ENCODE data around the gene MTA1.

MTA1 gene

GRCh38 chr14:105436402-105436801, 16.8 kb downstream of the MTA1 start:
- Histone ChIP-seq H3K4me1 (ENCODE audit: control insufficient read depth in 2 of 2, insufficient read depth in 2 of 2, low read length in 2 of 2) (no peaks in the 10 kb centered on the region), H3K36me3 (ENCODE audit: control insufficient read depth in 2 of 2, insufficient read depth in 2 of 2, low read length in 2 of 2) (peaks cover 0 to 2% of the 10 kb centered on the region in 2 donors), H3K9me3 (ENCODE audit: control insufficient read depth in 2 of 2, low read length in 2 of 2) (no peaks in the 10 kb centered on the region), H3K27me3 (ENCODE audit: control insufficient read depth in 2 of 2, insufficient read depth in 2 of 2, low read length in 2 of 2) (no peaks in the 10 kb centered on the region), H3K27ac (ENCODE audit: low read depth in 2 of 2, low read length in 2 of 2) (no peak overlapping the region), H3K9ac (ENCODE audit: low read depth in 1 of 2, low read length in 2 of 2) (no peak overlapping the region), H3K4me3 (ENCODE audit: low read length in 2 of 2) (no peak overlapping the region)

GRCh38 chr14:105436891-105437722, 17.5 kb downstream of the MTA1 start:
- no peaks in the 10 kb centered on the region for H3K4me1 ChIP-seq (ENCODE audit: control insufficient read depth in 2 of 2, insufficient read depth in 2 of 2, low read length in 2 of 2)
- H3K27ac ChIP-seq (ENCODE audit: low read depth in 2 of 2, low read length in 2 of 2), result no peak overlapping the region
- H3K9me3 ChIP-seq (ENCODE audit: control insufficient read depth in 2 of 2, low read length in 2 of 2), result no peaks in the 10 kb centered on the region
- no peak overlapping the region for H3K4me3 ChIP-seq (ENCODE audit: low read length in 2 of 2)
- H3K36me3 ChIP-seq (ENCODE audit: control insufficient read depth in 2 of 2, insufficient read depth in 2 of 2, low read length in 2 of 2), result peaks cover 0 to 2% of the 10 kb centered on the region in 2 donors
- no peaks in the 10 kb centered on the region for H3K27me3 ChIP-seq (ENCODE audit: control insufficient read depth in 2 of 2, insufficient read depth in 2 of 2, low read length in 2 of 2)
- H3K9ac ChIP-seq (ENCODE audit: low read depth in 1 of 2, low read length in 2 of 2), result no peak overlapping the region

- H3K27ac ChIP-seq (ENCODE audit: low read depth in 2 of 2, low read length in 2 of 2), result no peak overlapping the region
- peaks cover under 1 to 10% of the 10 kb centered on the region in 2 donors for H3K36me3 ChIP-seq (ENCODE audit: control insufficient read depth in 2 of 2, insufficient read depth in 2 of 2, low read length in 2 of 2)
Observed at GRCh38 chr14:105437723-105438500, 18.3 kb downstream of the MTA1 start.

GRCh38 chr14:105439179-105439578, 19.6 kb downstream of the MTA1 start:
- Histone ChIP-seq H3K9ac (ENCODE audit: low read depth in 1 of 2, low read length in 2 of 2) (no peak overlapping the region), H3K27ac (ENCODE audit: low read depth in 2 of 2, low read length in 2 of 2) (no peak overlapping the region), H3K36me3 (ENCODE audit: control insufficient read depth in 2 of 2, insufficient read depth in 2 of 2, low read length in 2 of 2) (peaks cover 3 to 13% of the 10 kb centered on the region in 2 donors), H3K27me3 (ENCODE audit: control insufficient read depth in 2 of 2, insufficient read depth in 2 of 2, low read length in 2 of 2) (no peaks in the 10 kb centered on the region), H3K4me3 (ENCODE audit: low read length in 2 of 2) (no peak overlapping the region), H3K4me1 (ENCODE audit: control insufficient read depth in 2 of 2, insufficient read depth in 2 of 2, low read length in 2 of 2) (no peaks in the 10 kb centered on the region), H3K9me3 (ENCODE audit: control insufficient read depth in 2 of 2, low read length in 2 of 2) (no peaks in the 10 kb centered on the region)

More at GRCh38 chr14:105437723-105438500, 18.3 kb downstream of the MTA1 start:
- Histone ChIP-seq H3K4me1 (ENCODE audit: control insufficient read depth in 2 of 2, insufficient read depth in 2 of 2, low read length in 2 of 2) (no peaks in the 10 kb centered on the region), H3K9ac (ENCODE audit: low read depth in 1 of 2, low read length in 2 of 2) (no peak overlapping the region), H3K27me3 (ENCODE audit: control insufficient read depth in 2 of 2, insufficient read depth in 2 of 2, low read length in 2 of 2) (no peaks in the 10 kb centered on the region), H3K4me3 (ENCODE audit: low read length in 2 of 2) (no peak overlapping the region), H3K9me3 (ENCODE audit: control insufficient read depth in 2 of 2, low read length in 2 of 2) (no peaks in the 10 kb centered on the region)

- Histone ChIP-seq H3K4me3 (ENCODE audit: low read length in 2 of 2) (no peak overlapping the region), H3K9ac (ENCODE audit: low read depth in 1 of 2, low read length in 2 of 2) (no peak overlapping the region), H3K27me3 (ENCODE audit: control insufficient read depth in 2 of 2, insufficient read depth in 2 of 2, low read length in 2 of 2) (no peaks in the 10 kb centered on the region), H3K36me3 (ENCODE audit: control insufficient read depth in 2 of 2, insufficient read depth in 2 of 2, low read length in 2 of 2) (peaks cover 3 to 13% of the 10 kb centered on the region in 2 donors), H3K9me3 (ENCODE audit: control insufficient read depth in 2 of 2, low read length in 2 of 2) (no peaks in the 10 kb centered on the region), H3K27ac (ENCODE audit: low read depth in 2 of 2, low read length in 2 of 2) (no peak overlapping the region), H3K4me1 (ENCODE audit: control insufficient read depth in 2 of 2, insufficient read depth in 2 of 2, low read length in 2 of 2) (no peaks in the 10 kb centered on the region)
Observed at GRCh38 chr14:105439710-105440553, 20.3 kb downstream of the MTA1 start.

- H3K9me3 ChIP-seq (ENCODE audit: control insufficient read depth in 2 of 2, low read length in 2 of 2), result no peaks in the 10 kb centered on the region
Observed at GRCh38 chr14:105440554-105440900, 20.9 kb downstream of the MTA1 start.

GRCh38 chr14:105440992-105441391, 21.4 kb downstream of the MTA1 start:
- H3K4me1 ChIP-seq (ENCODE audit: control insufficient read depth in 2 of 2, insufficient read depth in 2 of 2, low read length in 2 of 2), result no peaks in the 10 kb centered on the region
- no peaks in the 10 kb centered on the region for H3K9me3 ChIP-seq (ENCODE audit: control insufficient read depth in 2 of 2, low read length in 2 of 2)
- no peak overlapping the region for H3K4me3 ChIP-seq (ENCODE audit: low read length in 2 of 2)
- no peak overlapping the region for H3K27ac ChIP-seq (ENCODE audit: low read depth in 2 of 2, low read length in 2 of 2)
- peaks cover 3 to 13% of the 10 kb centered on the region in 2 donors for H3K36me3 ChIP-seq (ENCODE audit: control insufficient read depth in 2 of 2, insufficient read depth in 2 of 2, low read length in 2 of 2)
- H3K9ac ChIP-seq (ENCODE audit: low read depth in 1 of 2, low read length in 2 of 2), result no peak overlapping the region
- no peaks in the 10 kb centered on the region for H3K27me3 ChIP-seq (ENCODE audit: control insufficient read depth in 2 of 2, insufficient read depth in 2 of 2, low read length in 2 of 2)

More at GRCh38 chr14:105440554-105440900, 20.9 kb downstream of the MTA1 start:
- Histone ChIP-seq H3K36me3 (ENCODE audit: control insufficient read depth in 2 of 2, insufficient read depth in 2 of 2, low read length in 2 of 2) (peaks cover 3 to 13% of the 10 kb centered on the region in 2 donors), H3K4me1 (ENCODE audit: control insufficient read depth in 2 of 2, insufficient read depth in 2 of 2, low read length in 2 of 2) (no peaks in the 10 kb centered on the region), H3K27ac (ENCODE audit: low read depth in 2 of 2, low read length in 2 of 2) (no peak overlapping the region), H3K4me3 (ENCODE audit: low read length in 2 of 2) (no peak overlapping the region), H3K9ac (ENCODE audit: low read depth in 1 of 2, low read length in 2 of 2) (no peak overlapping the region), H3K27me3 (ENCODE audit: control insufficient read depth in 2 of 2, insufficient read depth in 2 of 2, low read length in 2 of 2) (no peaks in the 10 kb centered on the region)

GRCh38 chr14:105442125-105442524, 22.5 kb downstream of the MTA1 start:
- Histone ChIP-seq H3K36me3 (ENCODE audit: control insufficient read depth in 2 of 2, insufficient read depth in 2 of 2, low read length in 2 of 2) (peaks cover 3 to 13% of the 10 kb centered on the region in 2 donors), H3K9ac (ENCODE audit: low read depth in 1 of 2, low read length in 2 of 2) (no peak overlapping the region), H3K4me1 (ENCODE audit: control insufficient read depth in 2 of 2, insufficient read depth in 2 of 2, low read length in 2 of 2) (no peaks in the 10 kb centered on the region), H3K27ac (ENCODE audit: low read depth in 2 of 2, low read length in 2 of 2) (no peak overlapping the region), H3K4me3 (ENCODE audit: low read length in 2 of 2) (no peak overlapping the region), H3K9me3 (ENCODE audit: control insufficient read depth in 2 of 2, low read length in 2 of 2) (no peaks in the 10 kb centered on the region), H3K27me3 (ENCODE audit: control insufficient read depth in 2 of 2, insufficient read depth in 2 of 2, low read length in 2 of 2) (no peaks in the 10 kb centered on the region)

GRCh38 chr14:105442834-105443233, 23.2 kb downstream of the MTA1 start:
- no peaks in the 10 kb centered on the region for H3K4me1 ChIP-seq (ENCODE audit: control insufficient read depth in 2 of 2, insufficient read depth in 2 of 2, low read length in 2 of 2)
- peaks cover 3 to 13% of the 10 kb centered on the region in 2 donors for H3K36me3 ChIP-seq (ENCODE audit: control insufficient read depth in 2 of 2, insufficient read depth in 2 of 2, low read length in 2 of 2)
- H3K9ac ChIP-seq (ENCODE audit: low read depth in 1 of 2, low read length in 2 of 2), result no peak overlapping the region
- no peaks in the 10 kb centered on the region for H3K27me3 ChIP-seq (ENCODE audit: control insufficient read depth in 2 of 2, insufficient read depth in 2 of 2, low read length in 2 of 2)
- H3K9me3 ChIP-seq (ENCODE audit: control insufficient read depth in 2 of 2, low read length in 2 of 2), result no peaks in the 10 kb centered on the region
- no peak overlapping the region for H3K27ac ChIP-seq (ENCODE audit: low read depth in 2 of 2, low read length in 2 of 2)
- no peak overlapping the region for H3K4me3 ChIP-seq (ENCODE audit: low read length in 2 of 2)

Measured in mucosa of rectum (tissue), 2 donors.